NCI-H510A (cell line): ENCODE data around the gene SECISBP2.
"Not testable (repeated sequence)": the region's sequence is repeated elsewhere in the genome, so short reads cannot be mapped to it uniquely, and the experiment has no call there.

ENCODE experiments used
- DNase-seq: peaks from one replicate; lab custom pipeline; 2025; lab: John Stamatoyannopoulos, UW

The SECISBP2 gene

GRCh38 chr9:89364666-89365531 is 46.6 kb downstream of the SECISBP2 start:
- DNase-seq: no peak

GRCh38 chr9:89365532-89365912 is 47.2 kb downstream of the SECISBP2 start:
- DNase-seq: no peak

DNA sequence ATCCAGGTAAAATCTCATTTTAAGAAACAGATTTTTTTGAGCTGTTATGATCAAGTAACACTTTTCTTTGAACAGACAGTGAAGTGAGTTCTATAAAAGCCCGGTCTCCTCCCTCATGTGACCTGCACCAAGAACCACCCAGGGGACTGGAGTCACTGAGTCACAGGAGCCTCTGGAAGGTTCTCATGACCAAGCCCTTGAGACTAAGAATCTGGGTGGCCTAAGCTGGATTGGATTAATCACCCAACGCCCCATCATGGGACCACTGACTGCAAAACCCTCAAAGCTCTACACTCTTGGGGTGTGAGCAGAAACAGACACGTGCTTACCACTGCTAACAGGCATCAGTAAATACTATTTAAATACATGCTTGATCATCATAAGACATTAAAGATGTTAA is 48.4 kb downstream of the SECISBP2 start:
- DNase-seq: no peak

DNA sequence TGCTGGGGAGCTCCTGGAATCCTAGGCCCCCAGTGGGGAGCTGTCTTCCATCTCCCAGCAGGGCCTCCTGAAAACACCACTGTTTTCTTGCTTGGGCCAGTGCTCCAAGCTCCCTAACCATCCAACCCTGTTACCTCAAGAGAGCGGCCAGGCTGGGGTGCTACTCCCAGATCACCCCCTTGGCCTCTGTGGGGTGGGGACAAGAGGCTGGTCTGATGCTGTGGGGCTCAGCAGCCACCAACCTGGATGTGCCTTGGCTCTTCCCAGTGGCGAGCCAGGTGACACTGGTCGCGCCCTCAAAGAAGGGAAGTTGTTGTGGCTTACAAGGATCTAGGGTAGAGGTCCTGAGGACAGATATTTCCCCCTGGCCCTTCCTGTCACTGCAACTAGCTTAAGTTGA is 49.0 kb downstream of the SECISBP2 start:
- no peak for DNase-seq

DNA sequence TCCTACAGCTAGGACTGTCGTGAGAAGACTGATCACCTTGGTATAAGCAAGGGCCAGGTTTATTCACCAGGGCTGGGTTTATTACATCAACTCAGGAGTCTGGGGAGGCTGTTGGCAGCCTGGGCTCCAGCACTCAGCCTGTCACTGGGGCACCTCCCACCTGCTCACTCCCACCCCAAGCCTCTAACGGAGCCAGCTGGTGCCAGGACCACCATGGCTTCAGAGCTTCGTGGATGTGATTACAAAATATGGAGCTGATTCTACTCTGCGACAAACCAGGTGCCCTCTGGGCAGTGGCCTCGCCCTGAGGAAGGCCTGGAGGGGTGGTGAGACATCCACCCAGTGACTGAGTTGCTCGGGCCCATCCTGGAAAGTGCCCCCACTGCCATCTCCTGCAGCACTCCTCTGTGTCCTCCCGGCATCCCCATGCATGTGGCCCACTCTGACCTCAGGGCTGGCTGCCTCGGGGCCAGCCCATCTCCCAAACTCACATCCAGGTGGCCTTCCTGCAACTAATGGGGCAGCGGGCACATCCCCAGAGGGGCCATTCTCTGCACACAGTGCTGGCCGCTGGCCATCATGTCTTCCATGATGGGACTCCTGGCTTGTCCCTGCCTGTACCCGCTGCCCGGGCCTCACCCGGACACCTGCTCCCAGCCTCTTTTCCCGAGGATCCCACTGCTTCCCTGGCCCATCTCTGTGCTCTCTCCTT is 49.6 kb downstream of the SECISBP2 start:
- DNase-seq: no peak

DNA sequence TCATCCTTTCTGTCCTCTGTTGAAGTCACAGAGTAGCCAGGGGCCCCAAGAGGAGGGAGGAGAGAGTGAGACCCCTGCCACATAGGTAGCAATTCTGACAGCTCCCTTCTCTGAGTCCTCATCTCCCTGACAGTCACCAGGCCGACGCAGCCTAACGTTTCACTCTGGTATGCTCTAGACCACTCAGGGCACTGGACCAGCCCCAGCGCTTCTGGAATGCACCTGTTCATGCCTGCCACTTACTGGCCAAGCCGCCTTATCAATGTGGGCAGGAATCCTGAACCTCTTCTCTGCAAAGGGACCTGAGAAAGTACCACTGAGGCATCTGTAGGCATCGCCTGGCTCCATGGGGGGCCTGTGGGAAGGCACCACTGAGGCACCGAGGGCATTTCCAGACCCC is 50.2 kb downstream of the SECISBP2 start:
- DNase-seq: no peak

DNA sequence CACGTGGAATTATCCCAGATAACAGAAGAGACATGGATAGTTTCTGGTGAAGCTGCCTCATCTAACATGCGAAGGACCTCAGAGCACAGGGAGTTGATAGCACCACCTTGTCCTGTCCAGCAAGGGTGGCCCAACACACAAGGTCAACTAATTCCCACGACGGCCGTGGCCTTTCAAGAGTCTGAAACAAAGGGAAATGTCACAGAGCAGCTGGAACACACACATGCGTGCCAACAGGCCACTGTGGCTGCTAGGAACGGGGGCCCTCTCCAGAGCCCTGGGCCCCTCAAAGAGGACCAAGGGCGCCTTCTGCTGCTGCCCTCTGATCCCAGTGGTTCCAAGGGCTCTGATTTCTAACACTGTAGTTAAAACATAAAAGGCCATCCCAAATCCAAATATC is 50.7 kb downstream of the SECISBP2 start:
- DNase-seq: no peak

DNA sequence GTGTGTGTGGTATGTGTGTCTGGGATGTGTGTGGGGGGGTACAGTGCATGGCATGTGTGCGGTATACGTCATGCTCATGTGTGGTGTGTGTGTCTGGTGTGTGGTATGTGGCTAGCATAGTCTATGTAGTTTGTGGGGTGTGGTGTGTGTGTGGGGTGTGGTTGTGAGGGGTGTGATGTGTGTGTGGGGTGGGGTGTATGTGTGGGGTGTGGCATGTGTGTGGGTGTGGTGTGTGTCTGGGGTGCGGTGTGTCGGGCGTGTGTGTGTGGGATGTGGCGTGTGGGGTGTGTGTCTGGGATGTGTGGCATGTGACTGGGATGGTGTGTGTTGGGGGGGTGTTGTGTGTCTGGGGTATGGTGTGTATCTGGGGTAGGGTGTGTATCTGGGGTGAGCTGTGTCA is 52.3 kb downstream of the SECISBP2 start:
- DNase-seq: no peak

DNA sequence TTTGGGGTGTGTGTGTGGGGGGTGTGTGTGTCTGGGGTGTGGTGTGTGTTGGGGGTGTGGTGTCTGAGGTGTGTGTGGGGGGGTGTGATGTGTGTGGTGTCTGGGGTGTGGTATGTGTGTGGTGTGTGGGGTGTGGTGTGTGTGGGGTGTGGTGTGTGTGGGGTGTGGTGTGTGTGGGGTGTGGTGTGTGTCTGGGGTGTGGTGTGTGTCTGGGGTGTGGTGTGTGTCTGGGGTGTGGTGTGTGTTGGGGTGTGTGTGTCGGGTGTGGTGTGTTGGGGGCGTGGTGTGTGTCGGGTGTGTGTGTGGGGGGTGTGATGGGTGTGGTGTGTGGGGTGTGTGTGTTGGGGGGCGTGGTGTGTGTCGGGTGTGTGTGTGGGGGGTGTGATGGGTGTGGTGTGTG is 53.5 kb downstream of the SECISBP2 start:
- DNase-seq: not testable (repeated sequence)

DNA sequence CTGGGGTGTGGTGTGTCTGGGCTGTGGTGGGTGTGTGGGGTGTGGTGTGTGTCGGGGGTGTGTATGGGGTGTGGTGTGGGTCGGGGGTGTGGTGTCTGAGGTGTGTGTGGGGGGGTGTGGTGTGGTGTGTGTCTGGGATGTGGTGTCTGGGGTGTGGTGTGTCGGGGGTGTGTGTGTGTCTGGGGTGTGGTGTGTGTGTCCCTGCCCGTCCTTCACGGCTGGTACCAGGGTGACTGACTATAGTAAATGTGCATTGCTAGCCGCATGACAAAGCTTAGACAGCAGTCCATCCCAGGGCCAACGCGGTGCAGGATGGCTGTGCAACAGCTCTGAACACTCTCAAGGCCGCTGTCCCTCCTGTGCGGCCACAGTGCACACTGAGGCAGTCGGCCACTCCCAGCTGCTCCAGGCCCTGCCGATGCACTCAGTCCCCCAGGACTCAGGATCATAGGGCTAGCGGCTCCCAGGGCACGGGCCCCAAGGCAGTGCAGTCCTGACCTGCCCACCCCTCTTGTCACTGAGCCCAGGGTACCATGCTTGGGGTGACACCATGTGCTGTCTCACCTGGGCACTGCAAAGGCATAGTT is 54.0 kb downstream of the SECISBP2 start:
- DNase-seq: no peak

- no peak for DNase-seq
Observed at GRCh38 chr9:89372979-89373378, 54.7 kb downstream of the SECISBP2 start.

DNA sequence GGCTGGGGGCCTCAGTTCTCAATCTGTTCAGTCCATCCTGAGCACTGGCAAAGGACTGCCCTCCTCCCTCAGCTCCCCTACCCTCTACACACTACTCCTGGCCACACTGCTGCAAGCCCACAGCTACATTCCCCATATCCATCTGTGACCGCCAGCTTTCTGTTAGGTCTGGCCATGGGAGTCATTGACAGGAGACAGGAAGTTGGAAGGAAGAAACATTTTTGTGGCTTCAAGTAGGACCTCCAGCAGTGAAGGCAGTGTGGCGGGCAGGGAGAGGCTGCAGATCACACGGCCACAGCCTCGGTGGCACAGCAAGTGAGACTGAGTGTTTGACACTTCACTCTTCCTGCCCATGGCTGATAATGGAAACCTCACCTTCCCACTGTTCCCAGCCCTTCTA is 55.9 kb downstream of the SECISBP2 start:
- DNase-seq: no peak

GRCh38 chr9:89375191-89375760 is 57.0 kb downstream of the SECISBP2 start:
- no peak for DNase-seq

DNA sequence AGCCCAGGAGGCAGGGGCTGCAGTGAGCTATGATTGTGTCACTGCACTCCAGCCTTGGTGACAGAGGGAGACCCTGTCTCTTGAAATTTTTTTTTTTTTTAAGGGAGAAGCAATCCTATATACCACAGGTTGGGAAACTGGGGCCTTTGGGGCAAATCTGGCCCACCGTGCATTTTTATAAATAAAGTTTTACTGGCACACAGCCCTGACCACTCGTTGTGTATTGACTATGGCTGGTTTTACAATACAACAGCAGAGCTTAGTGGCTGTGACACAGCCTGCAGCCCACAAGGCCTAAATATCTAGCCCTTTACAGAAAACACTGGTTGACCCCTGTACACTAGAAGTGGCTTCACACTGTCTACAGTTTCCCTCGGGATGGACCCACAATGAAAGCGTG is 58.0 kb downstream of the SECISBP2 start:
- DNase-seq: no peak

GRCh38 chr9:89376741-89377351 is 58.5 kb downstream of the SECISBP2 start:
- DNase-seq: no peak

GRCh38 chr9:89377411-89377810 is 59.1 kb downstream of the SECISBP2 start:
- no peak for DNase-seq

DNA sequence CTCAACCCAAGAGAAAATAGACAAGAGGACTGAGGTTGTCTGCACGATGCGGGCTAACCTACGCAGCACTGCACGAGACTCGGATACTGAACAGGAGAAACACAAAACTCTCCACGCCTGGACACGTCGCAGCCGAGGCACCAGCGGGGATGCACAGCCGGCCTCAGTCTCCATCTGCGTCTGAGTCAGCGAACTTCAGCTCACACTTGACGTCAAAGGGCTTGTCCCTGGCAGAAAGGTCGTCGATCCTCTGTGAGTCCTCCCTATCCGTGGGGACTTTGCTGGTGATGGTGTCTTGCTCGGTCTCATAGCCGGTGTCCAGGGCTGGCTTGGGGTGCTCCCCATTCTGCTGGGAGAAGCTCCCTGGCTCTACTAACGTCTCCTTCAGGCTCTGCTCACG is 60.2 kb downstream of the SECISBP2 start:
- no peak for DNase-seq

GRCh38 chr9:89379031-89379430 is 60.7 kb downstream of the SECISBP2 start:
- no peak for DNase-seq

GRCh38 chr9:89379508-89380115 is 61.3 kb downstream of the SECISBP2 start:
- no peak for DNase-seq

GRCh38 chr9:89380437-89381307 is 62.4 kb downstream of the SECISBP2 start:
- no peak for DNase-seq

DNA sequence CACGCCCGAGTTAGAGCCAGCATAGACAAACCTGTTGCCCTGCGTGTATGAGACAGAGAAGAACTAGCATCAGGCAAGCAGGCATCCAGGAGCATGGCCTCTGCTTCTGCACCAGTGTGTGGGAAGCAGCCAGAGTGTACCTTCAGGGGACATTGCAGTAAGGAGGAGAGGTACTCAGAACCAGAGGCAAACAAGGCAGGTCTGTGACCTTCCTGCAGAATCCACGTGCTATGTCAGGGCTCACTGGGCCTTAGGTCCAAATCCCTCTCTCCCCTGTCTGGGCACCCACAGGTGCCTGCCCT is 63.0 kb downstream of the SECISBP2 start:
- DNase-seq: no peak
